ENCODE measurements around the gene LAPTM5. TPM values are rescaled to one million over a fixed set of nuclear protein-coding genes. Genes with fewer than 3 reads are reported as not detected.

The LAPTM5 gene
- total RNA-seq, 4 donors from 2014 or later = 21.1 to 67.8 (median 43.1) TPM

DNA sequence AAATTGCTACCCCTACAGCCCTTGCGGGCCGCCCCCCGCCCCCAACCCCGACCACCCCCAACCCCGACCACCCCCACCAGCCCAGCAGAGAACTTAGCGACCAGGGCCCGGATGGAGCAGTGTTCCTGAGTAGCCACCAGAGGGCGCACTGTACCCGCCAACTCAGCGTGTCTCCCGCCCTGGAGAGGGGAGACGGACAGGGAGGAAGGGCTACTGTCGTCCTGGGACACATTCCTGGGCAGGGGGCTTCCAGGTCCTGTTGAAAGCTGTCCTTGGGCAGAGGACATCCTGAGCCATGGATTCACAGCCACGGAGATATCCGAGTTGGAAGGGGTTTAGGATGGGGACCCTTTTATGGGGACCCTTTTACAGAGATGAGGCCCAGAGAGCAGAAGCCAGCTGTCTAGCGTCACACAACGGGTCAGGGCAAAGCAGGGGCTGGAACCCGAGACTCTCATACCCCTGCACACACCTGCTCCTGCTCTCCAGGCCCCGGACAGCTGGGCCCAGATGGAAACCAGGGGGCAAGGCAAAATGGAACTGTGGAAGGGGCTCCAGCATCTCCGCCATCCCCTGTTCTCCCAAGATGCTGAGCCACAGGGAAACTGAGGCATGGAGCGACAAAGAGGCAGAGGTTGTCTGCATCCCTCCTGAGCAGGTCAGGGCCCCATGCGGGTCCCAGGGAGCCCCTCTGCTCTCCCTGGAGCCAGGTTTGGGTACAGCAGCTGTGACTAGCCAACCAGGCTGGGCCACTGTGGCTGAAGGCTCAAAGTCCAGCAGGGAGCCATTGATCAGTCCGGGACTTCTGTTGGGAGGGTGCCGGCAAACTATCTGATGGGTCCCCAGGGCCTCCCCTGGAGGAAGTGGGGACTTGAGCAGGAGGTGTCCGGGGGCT is 25.0 kb upstream of the LAPTM5 start:
- H3K4me1 ChIP-seq = peaks cover 0 to 39% (median 11%) of the 10 kb centered on the region in 4 donors
- 22 to 26% methylated on average over 20 to 22 of the region's 25 CpGs for WGBS, 2 donors
- H3K27me3 ChIP-seq = no peaks in the 10 kb centered on the region
- H3K27ac ChIP-seq = peak overlapping the region in 2 of 4 donors; percentile 0 to 43
- no peaks in the 10 kb centered on the region for H3K9me3 ChIP-seq
- no peak overlapping the region for H3K4me3 ChIP-seq
- TF ChIP-seq, protein P1, sequence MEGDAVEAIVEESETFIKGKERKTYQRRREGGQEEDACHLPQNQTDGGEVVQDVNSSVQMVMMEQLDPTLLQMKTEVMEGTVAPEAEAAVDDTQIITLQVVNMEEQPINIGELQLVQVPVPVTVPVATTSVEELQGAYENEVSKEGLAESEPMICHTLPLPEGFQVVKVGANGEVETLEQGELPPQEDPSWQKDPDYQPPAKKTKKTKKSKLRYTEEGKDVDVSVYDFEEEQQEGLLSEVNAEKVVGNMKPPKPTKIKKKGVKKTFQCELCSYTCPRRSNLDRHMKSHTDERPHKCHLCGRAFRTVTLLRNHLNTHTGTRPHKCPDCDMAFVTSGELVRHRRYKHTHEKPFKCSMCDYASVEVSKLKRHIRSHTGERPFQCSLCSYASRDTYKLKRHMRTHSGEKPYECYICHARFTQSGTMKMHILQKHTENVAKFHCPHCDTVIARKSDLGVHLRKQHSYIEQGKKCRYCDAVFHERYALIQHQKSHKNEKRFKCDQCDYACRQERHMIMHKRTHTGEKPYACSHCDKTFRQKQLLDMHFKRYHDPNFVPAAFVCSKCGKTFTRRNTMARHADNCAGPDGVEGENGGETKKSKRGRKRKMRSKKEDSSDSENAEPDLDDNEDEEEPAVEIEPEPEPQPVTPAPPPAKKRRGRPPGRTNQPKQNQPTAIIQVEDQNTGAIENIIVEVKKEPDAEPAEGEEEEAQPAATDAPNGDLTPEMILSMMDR (IDR thresholded peaks at IDR 0.05) = peak; percentile 68 to 88 (median 82)
- TF ChIP-seq POLR2A (IDR thresholded peaks at IDR 0.05) = no peak
- no peak for TF ChIP-seq EP300 (IDR thresholded peaks at IDR 0.05)
- H3K36me3 ChIP-seq = no peaks in the 10 kb centered on the region
- peak in 1 of 2 donors; percentile 46 for DNase-seq (ENCODE audit: low spot score in 2 of 2)

DNA sequence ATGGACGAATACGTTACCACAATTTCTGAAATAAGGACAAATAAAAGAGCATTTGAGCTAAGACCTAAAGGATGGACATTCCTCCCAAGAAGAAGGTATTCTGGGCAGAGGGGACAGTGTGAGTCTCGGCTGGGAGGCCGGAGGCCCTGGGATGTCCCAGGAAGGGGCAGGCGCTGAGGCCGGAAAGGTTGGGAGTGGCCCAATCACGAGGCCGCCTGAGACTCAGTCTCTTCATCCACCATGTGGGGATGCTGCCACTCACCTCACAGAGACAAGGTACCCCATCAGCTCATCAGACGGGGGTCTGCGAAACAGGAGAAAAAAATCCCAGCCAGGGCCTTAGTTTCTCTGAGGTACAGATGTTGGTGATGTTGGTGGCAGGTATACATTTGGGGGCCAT is 24.3 kb upstream of the LAPTM5 start:
- Histone ChIP-seq H3K9me3 (no peaks in the 10 kb centered on the region), H3K36me3 (no peaks in the 10 kb centered on the region), H3K4me1 (peaks cover 0 to 32% (median 9%) of the 10 kb centered on the region in 4 donors), H3K4me3 (no peak overlapping the region), H3K27me3 (no peaks in the 10 kb centered on the region), H3K27ac (no peak overlapping the region)
- 69% methylated on average over 10 of the region's 10 CpGs for WGBS, 2 donors
- no peak for TF ChIP-seq EP300 (IDR thresholded peaks at IDR 0.05)
- TF ChIP-seq, protein P1 (IDR thresholded peaks at IDR 0.05) = no peak
- no peak for TF ChIP-seq POLR2A (IDR thresholded peaks at IDR 0.05)
- DNase-seq (ENCODE audit: low spot score in 2 of 2) = no peak

DNA sequence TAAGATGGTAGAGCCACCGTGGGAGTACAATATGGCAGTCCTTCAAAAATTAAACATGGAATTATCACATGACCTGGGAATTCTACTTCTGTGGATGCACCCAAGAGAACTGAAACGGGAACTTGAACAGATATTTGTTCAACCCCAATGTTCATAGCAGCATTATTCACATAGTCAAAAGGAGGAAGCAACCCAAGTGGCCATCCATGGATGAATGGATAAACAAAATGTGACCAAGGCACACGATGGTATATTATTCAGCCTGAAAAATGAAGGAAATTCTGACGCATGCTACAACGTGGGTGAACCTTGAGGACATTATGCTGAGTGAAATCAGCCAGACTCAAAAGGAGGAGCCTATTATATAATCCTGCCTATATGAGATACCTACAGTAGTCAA is 22.8 kb upstream of the LAPTM5 start:
- Histone ChIP-seq H3K4me3 (no peak overlapping the region), H3K27me3 (no peaks in the 10 kb centered on the region), H3K4me1 (peaks cover 0 to 19% (median 4%) of the 10 kb centered on the region in 4 donors), H3K36me3 (no peaks in the 10 kb centered on the region), H3K27ac (peak overlapping the region in 1 of 4 donors; percentile 48), H3K9me3 (no peaks in the 10 kb centered on the region)
- TF ChIP-seq POLR2A (IDR thresholded peaks at IDR 0.05) (no peak), EP300 (IDR thresholded peaks at IDR 0.05) (peak in 1 of 2 donors; percentile 62)
- 50 to 51% methylated on average over 5 of the region's 5 CpGs for WGBS, 2 donors
- no peak for DNase-seq (ENCODE audit: low spot score in 2 of 2)

GRCh38 chr1:30779294-30780071 is 21.9 kb upstream of the LAPTM5 start:
- peak in 1 of 2 donors; percentile 25 for TF ChIP-seq EP300 (IDR thresholded peaks at IDR 0.05)
- TF ChIP-seq POLR2A (IDR thresholded peaks at IDR 0.05) = no peak
- TF ChIP-seq, protein P1 (IDR thresholded peaks at IDR 0.05) = peak; percentile 92 to 99 (median 97)
- Histone ChIP-seq H3K36me3 (no peaks in the 10 kb centered on the region), H3K27ac (no peak overlapping the region), H3K4me1 (peaks cover 0 to 19% (median 4%) of the 10 kb centered on the region in 4 donors), H3K9me3 (no peaks in the 10 kb centered on the region), H3K27me3 (no peaks in the 10 kb centered on the region), H3K4me3 (no peak overlapping the region)
- peak; percentile 85 to 96 for DNase-seq (ENCODE audit: low spot score in 2 of 2)
- WGBS, 2 donors = 19 to 21% methylated on average over 12 of the region's 12 CpGs

GRCh38 chr1:30778979-30779293 is 21.4 kb upstream of the LAPTM5 start:
- no peak overlapping the region for H3K27ac ChIP-seq
- H3K4me1 ChIP-seq = peaks cover 0 to 19% (median 4%) of the 10 kb centered on the region in 4 donors
- H3K36me3 ChIP-seq = no peaks in the 10 kb centered on the region
- TF ChIP-seq EP300 (IDR thresholded peaks at IDR 0.05) = no peak
- TF ChIP-seq, protein P1 (IDR thresholded peaks at IDR 0.05) = no peak
- no peak for TF ChIP-seq POLR2A (IDR thresholded peaks at IDR 0.05)
- DNase-seq (ENCODE audit: low spot score in 2 of 2) = no peak
- 74 to 75% methylated on average over 6 of the region's 6 CpGs for WGBS, 2 donors
- H3K4me3 ChIP-seq = no peak overlapping the region
- H3K27me3 ChIP-seq = no peaks in the 10 kb centered on the region
- H3K9me3 ChIP-seq = no peaks in the 10 kb centered on the region
